Keratinocyte (primary cell): ENCODE results near the gene BCAS1. TPM values are rescaled to one million over a fixed set of nuclear protein-coding genes. Genes with fewer than 3 reads are reported as not detected.

Experiments used
- DNase-seq: peaks from one replicate; pipeline ENCODE4 v3.0.0-alpha.2; 2011; ENCODE audit warnings: low read depth, missing footprints, low spot score
- FAIRE-seq: peaks from 2 replicates; lab custom pipeline; 2011; peaks lifted over from hg19 to GRCh38; lab: Jason Lieb, UNC
- H2AFZ ChIP-seq: 2 replicates; pipeline ENCODE4 v1.6.0; 2012; ENCODE audit warnings: low read length, control low read depth, inconsistent platforms; ENCODE audit not compliant: control insufficient read depth
- H3K27ac ChIP-seq: 2 replicates; pipeline ENCODE4 v1.5.1; 2011; ENCODE audit warnings: low read length; ENCODE audit not compliant: control insufficient read depth, insufficient read depth
- H3K27me3 ChIP-seq: 3 replicates; pipeline ENCODE4 v1.6.0; 2011; ENCODE audit warnings: low read length; ENCODE audit not compliant: control insufficient read depth, insufficient read depth; ENCODE audit errors: extremely low read depth
- H3K36me3 ChIP-seq, 2 experiments: 2 replicates in 1 of 2; 3 replicates in 1 of 2; pipeline ENCODE4 v1.5.1; 2011; ENCODE audit warnings: low read length in 2 of 2, mild to moderate bottlenecking in 1 of 2; ENCODE audit not compliant: control insufficient read depth in 2 of 2, insufficient read depth in 2 of 2; ENCODE audit errors: extremely low read depth in 1 of 2
- H3K4me1 ChIP-seq: 3 replicates; pipeline ENCODE4 v1.5.1; 2011; ENCODE audit warnings: low read length; ENCODE audit not compliant: control insufficient read depth, insufficient read depth; ENCODE audit errors: extremely low read depth
- H3K4me2 ChIP-seq: 3 replicates; pipeline ENCODE4 v1.6.0; 2011; ENCODE audit warnings: low read depth, low read length; ENCODE audit not compliant: control insufficient read depth, insufficient read depth; ENCODE audit errors: extremely low read depth
- H3K4me3 ChIP-seq, 3 experiments: fragments of 200-600 bp in 1 of 3; sonication (generic) in 1 of 3; 2 replicates in 2 of 3; 3 replicates in 1 of 3; pipeline ENCODE4 v1.5.1; 2011 to 2016; ENCODE audit warnings: low read length in 3 of 3, mild to moderate bottlenecking in 3 of 3, control low read depth in 2 of 3, inconsistent platforms in 1 of 3, low read depth in 1 of 3, mixed read lengths in 1 of 3, mixed run types in 1 of 3, moderate library complexity in 1 of 3; ENCODE audit not compliant: control insufficient read depth in 2 of 3, insufficient read depth in 2 of 3; ENCODE audit errors: extremely low read depth in 1 of 3
- H3K79me2 ChIP-seq: 2 replicates; pipeline ENCODE4 v1.6.0; 2012; ENCODE audit warnings: low read length; ENCODE audit not compliant: control insufficient read depth, insufficient read depth
- H3K9ac ChIP-seq: 3 replicates; pipeline ENCODE4 v1.6.0; 2011; ENCODE audit warnings: low read length; ENCODE audit not compliant: control insufficient read depth, insufficient read depth; ENCODE audit errors: extremely low read depth
- H3K9me1 ChIP-seq: 3 replicates; pipeline ENCODE4 v1.6.0; 2011; ENCODE audit warnings: low read length; ENCODE audit not compliant: control insufficient read depth, insufficient read depth; ENCODE audit errors: extremely low read depth
- H3K9me3 ChIP-seq: 2 replicates; pipeline ENCODE4 v1.5.1; 2012; ENCODE audit warnings: low read depth, low read length; ENCODE audit not compliant: control insufficient read depth
- H4K20me1 ChIP-seq: 3 replicates; pipeline ENCODE4 v1.6.0; 2011; ENCODE audit warnings: low read length; ENCODE audit not compliant: control insufficient read depth, insufficient read depth; ENCODE audit errors: extremely low read depth
- EZH2 ChIP-seq: IDR thresholded peaks from one replicate; pipeline ENCODE4 v1.6.1; 2012; ENCODE audit warnings: inconsistent platforms, mild to moderate bottlenecking, low read length, moderate library complexity
- dilution Hi-C: fragments of 300-500 bp; cut with MboI; formaldehyde crosslinking; loops from one replicate; pipeline ENCODE4 v1.7.0; 2020; ENCODE audit warnings: low sequenced_read_pairs; ENCODE audit not compliant: extremely low pct_ligation_motif_present
- polyA plus RNA-seq, 5 experiments: library from polyadenylated mRNA; depleted of rRNA in 3 of 5; stranded (reverse) in 3 of 5; stranded (forward) in 1 of 5; unstranded in 1 of 5; fragments of >200 nt; gene quantifications; 1 replicate in 1 of 5; 2 replicates in 3 of 5; 3 replicates in 1 of 5; pipeline versions ENCODE4 v1.2.1 to v1.2.3, GENCODE V29; 2011 to 2012; ENCODE audit warnings: missing spikeins in 2 of 5, low read depth in 1 of 5, low replicate concordance in 1 of 5
- TF ChIP-seq, protein P1 (sequence below), 3 experiments: IDR thresholded peaks in 1 of 3; conservative IDR thresholded peaks in 1 of 3; optimal IDR thresholded peaks in 1 of 3; 2 replicates in 2 of 3; 3 replicates in 1 of 3; pipeline versions ENCODE3 to v1.5.1; 2011; ENCODE audit warnings: low read length in 3 of 3, mild to moderate bottlenecking in 3 of 3, moderate library complexity in 2 of 3, control low read depth in 1 of 3, inconsistent platforms in 1 of 3; ENCODE audit not compliant: insufficient read depth in 2 of 3; ENCODE audit errors: extremely low read depth in 1 of 3

Gene BCAS1
- polyA plus RNA-seq, 1 donor (not counting 4 experiments of a cell fraction or from before 2014, with no cell fraction given), result not detected

DNA sequence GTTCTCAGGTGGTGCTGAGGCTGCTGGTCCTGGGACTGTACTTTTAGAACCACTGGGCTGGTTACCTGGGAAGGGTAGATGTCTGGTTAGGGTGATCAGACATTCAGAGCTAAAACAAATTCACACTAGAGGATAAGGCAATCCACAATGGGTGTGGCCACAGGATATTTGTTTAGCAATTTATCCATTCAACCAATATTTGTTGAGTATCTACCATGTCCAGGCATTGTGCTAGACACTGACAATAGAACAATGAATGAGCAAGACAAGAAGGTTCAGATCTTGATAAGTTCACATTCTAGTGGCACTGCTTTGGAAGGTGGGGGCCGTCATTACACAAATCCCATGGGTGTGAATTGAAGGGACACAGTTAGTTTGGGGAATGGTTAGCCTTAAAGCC, 131.7 kb downstream of the BCAS1 start:
- Histone ChIP-seq H3K9me3 (no peaks in the 10 kb centered on the region), H3K9me1 (peaks cover 2% of the 10 kb centered on the region), H3K4me3 (no peak overlapping the region), H3K36me3 (no peaks in the 10 kb centered on the region), H3K4me1 (peaks cover 22% of the 10 kb centered on the region), H3K79me2 (no peaks in the 10 kb centered on the region), H3K4me2 (no peak overlapping the region), H3K27ac (no peak overlapping the region), H2AFZ (no peak overlapping the region), H3K27me3 (no peaks in the 10 kb centered on the region), H4K20me1 (no peaks in the 10 kb centered on the region), H3K9ac (no peak overlapping the region)
- DNase-seq, result no peak
- TF ChIP-seq EZH2, result no peak
- TF ChIP-seq, protein P1, sequence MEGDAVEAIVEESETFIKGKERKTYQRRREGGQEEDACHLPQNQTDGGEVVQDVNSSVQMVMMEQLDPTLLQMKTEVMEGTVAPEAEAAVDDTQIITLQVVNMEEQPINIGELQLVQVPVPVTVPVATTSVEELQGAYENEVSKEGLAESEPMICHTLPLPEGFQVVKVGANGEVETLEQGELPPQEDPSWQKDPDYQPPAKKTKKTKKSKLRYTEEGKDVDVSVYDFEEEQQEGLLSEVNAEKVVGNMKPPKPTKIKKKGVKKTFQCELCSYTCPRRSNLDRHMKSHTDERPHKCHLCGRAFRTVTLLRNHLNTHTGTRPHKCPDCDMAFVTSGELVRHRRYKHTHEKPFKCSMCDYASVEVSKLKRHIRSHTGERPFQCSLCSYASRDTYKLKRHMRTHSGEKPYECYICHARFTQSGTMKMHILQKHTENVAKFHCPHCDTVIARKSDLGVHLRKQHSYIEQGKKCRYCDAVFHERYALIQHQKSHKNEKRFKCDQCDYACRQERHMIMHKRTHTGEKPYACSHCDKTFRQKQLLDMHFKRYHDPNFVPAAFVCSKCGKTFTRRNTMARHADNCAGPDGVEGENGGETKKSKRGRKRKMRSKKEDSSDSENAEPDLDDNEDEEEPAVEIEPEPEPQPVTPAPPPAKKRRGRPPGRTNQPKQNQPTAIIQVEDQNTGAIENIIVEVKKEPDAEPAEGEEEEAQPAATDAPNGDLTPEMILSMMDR (optimal IDR thresholded peaks at IDR 0.05 in 1 of 3, IDR thresholded peaks at IDR 0.05 in 1 of 3, conservative IDR thresholded peaks at IDR 0.05 in 1 of 3; ENCODE audit: extremely low read depth in 1 of 3, insufficient read depth in 2 of 3, low read length in 3 of 3), result no peak
- FAIRE-seq, result no peak
- dilution Hi-C loops, result no loop called here

DNA sequence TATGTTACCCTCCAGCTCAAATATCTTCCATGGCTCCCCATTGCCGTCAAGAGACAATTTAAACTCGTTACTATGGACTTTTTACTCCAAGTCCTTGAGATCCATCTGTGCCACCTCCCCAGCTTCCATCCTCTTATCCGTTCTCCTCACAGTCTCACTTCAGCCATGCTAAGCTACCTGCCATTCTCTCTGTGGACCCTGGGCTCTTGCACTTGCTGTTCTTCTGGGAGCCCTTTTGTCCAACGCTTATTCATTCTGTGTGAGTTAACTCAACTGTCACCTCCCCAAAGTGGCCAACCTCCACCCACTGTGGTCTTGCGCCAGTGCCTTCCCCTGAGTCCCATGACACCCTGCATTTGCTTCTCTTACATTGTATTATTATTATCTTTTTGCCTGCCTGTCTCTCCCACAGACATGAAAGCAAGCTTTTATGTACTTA, 132.4 kb downstream of the BCAS1 start:
- dilution Hi-C loops, result no loop called here
- H3K27ac ChIP-seq, result no peak overlapping the region
- no peak overlapping the region for H3K4me3 ChIP-seq
- DNase-seq (no peak), FAIRE-seq (no peak)
- no peaks in the 10 kb centered on the region for H4K20me1 ChIP-seq
- H3K9ac ChIP-seq, result no peak overlapping the region
- H3K27me3 ChIP-seq, result no peaks in the 10 kb centered on the region
- H3K4me1 ChIP-seq, result peaks cover 22% of the 10 kb centered on the region
- H2AFZ ChIP-seq, result no peak overlapping the region
- no peaks in the 10 kb centered on the region for H3K79me2 ChIP-seq
- no peaks in the 10 kb centered on the region for H3K9me3 ChIP-seq
- peaks cover 2% of the 10 kb centered on the region for H3K9me1 ChIP-seq
- TF ChIP-seq, protein P1 (optimal IDR thresholded peaks at IDR 0.05 in 1 of 3, IDR thresholded peaks at IDR 0.05 in 1 of 3, conservative IDR thresholded peaks at IDR 0.05 in 1 of 3; ENCODE audit: extremely low read depth in 1 of 3, insufficient read depth in 2 of 3, low read length in 3 of 3), result no peak
- TF ChIP-seq EZH2, result no peak
- no peak overlapping the region for H3K4me2 ChIP-seq
- H3K36me3 ChIP-seq, result no peaks in the 10 kb centered on the region
